Erythroblast (primary cell): ENCODE results near the gene NPIPB2.

Experiments
- GATA1 ChIP-seq: IDR thresholded peaks from 2 replicates; pipeline ENCODE4 v1.6.1; 2011; ENCODE audit warnings: low read depth, mild to moderate bottlenecking, control low read depth, low read length, moderate library complexity
- POLR2A ChIP-seq: IDR thresholded peaks from 2 replicates; pipeline ENCODE4 v1.6.1; 2011; ENCODE audit warnings: mild to moderate bottlenecking, low read length

GRCh38 chr16:11893571-11893970 is 48.3 kb downstream of the NPIPB2 start:
- no peak for TF ChIP-seq POLR2A
- no peak for TF ChIP-seq GATA1
